ENCODE results near the gene SKP1. TPM values are rescaled to one million over a fixed set of nuclear protein-coding genes. Genes with fewer than 3 reads are reported as not detected.

SKP1 gene
- total RNA-seq, 1 experiment from 2014 or later = 415 TPM

GRCh38 chr5:134203630-134204029, 26.9 kb upstream of the SKP1 start:
- H3K4me3 Mint-ChIP-seq (ENCODE audit: unreplicated experiment) = no peak overlapping the region
- no peaks in the 10 kb centered on the region for H3K9me3 Mint-ChIP-seq (ENCODE audit: unreplicated experiment)
- no TSS peak for BruUV-seq (replicated peaks)
- no peaks in the 10 kb centered on the region for H3K27me3 Mint-ChIP-seq (ENCODE audit: insufficient read depth, unreplicated experiment)
- ChIA-PET CTCF (interaction anchor here (0.6 to 5.9 kb wide), 6 partner anchors 16 to 363 kb away, joined by 3 to 35 read pairs (median 5); no protein-coding TSS in a partner anchor), POLR2A (interaction anchor here (0.7 to 2.6 kb wide), 8 partner anchors 8 to 26 kb away, joined by 3 to 12 read pairs (median 4); no protein-coding TSS in a partner anchor)
- H3K4me1 Mint-ChIP-seq (ENCODE audit: insufficient read depth, unreplicated experiment) = peaks cover 17% of the 10 kb centered on the region
- no peak for DNase-seq (ENCODE audit: unreplicated experiment)
- intact Hi-C loops (cut with micrococcal nuclease) = no loop called here
- H3K27ac Mint-ChIP-seq (ENCODE audit: low read depth, unreplicated experiment) = no peak overlapping the region
- peaks cover 73% of the 10 kb centered on the region for H3K36me3 Mint-ChIP-seq (ENCODE audit: insufficient read depth, unreplicated experiment)
- TF ChIP-seq CTCF (IDR thresholded peaks at IDR 0.05; ENCODE audit: unreplicated experiment) = no peak

- Mint-ChIP-seq H3K36me3 (ENCODE audit: insufficient read depth, unreplicated experiment) (peaks cover 77% of the 10 kb centered on the region), H3K4me1 (ENCODE audit: insufficient read depth, unreplicated experiment) (no peaks in the 10 kb centered on the region), H3K27ac (ENCODE audit: low read depth, unreplicated experiment) (no peak overlapping the region), H3K27me3 (ENCODE audit: insufficient read depth, unreplicated experiment) (no peaks in the 10 kb centered on the region), H3K4me3 (ENCODE audit: unreplicated experiment) (no peak overlapping the region), H3K9me3 (ENCODE audit: unreplicated experiment) (no peaks in the 10 kb centered on the region)
- no peak for DNase-seq (ENCODE audit: unreplicated experiment)
- POLR2A ChIA-PET = interaction anchor here (0.7 to 4.1 kb wide), 7 partner anchors 8 to 78 kb away, joined by 3 to 21 read pairs (median 4); partner anchors contain the start of gene PPP2CA
- BruUV-seq (replicated peaks) = no TSS peak
- no peak for TF ChIP-seq CTCF (IDR thresholded peaks at IDR 0.05; ENCODE audit: unreplicated experiment)
- intact Hi-C loops (cut with micrococcal nuclease) = no loop called here
- CTCF ChIA-PET = interaction anchor here (0.5 to 15.0 kb wide), 6 partner anchors 12 to 392 kb away, joined by 3 to 425 read pairs (median 4); no protein-coding TSS in a partner anchor
These were observed 18.9 kb upstream of the SKP1 start for GRCh38 chr5:134195666-134196065.

- no peak overlapping the region for H3K4me3 Mint-ChIP-seq (ENCODE audit: unreplicated experiment)
- CTCF ChIA-PET = interaction anchor here (0.6 to 15.0 kb wide), 5 partner anchors 12 to 151 kb away, joined by 3 to 425 read pairs (median 4); partner anchors contain the start of gene PPP2CA
- POLR2A ChIA-PET = interaction anchor here (0.7 to 8.4 kb wide), 6 partner anchors 9 to 102 kb away, joined by 3 to 59 read pairs (median 4); partner anchors contain the start of gene SKP1
These were observed 12.3 kb upstream of the SKP1 start for GRCh38 chr5:134189031-134189430.

GRCh38 chr5:134188092-134188491, 11.3 kb upstream of the SKP1 start:
- no peak overlapping the region for H3K4me3 Mint-ChIP-seq (ENCODE audit: unreplicated experiment)
- ChIA-PET POLR2A (interaction anchor here (1.0 to 8.4 kb wide), 4 partner anchors 10 to 103 kb away, joined by 3 to 59 read pairs (median 8); partner anchors contain the start of gene SKP1), CTCF (interaction anchor here (1.1 to 15.0 kb wide), 5 partner anchors 16 to 113 kb away, joined by 3 to 425 read pairs (median 7); partner anchors contain the start of gene PPP2CA)
- DNase-seq (ENCODE audit: unreplicated experiment) = no peak
- H3K9me3 Mint-ChIP-seq (ENCODE audit: unreplicated experiment) = no peaks in the 10 kb centered on the region
- intact Hi-C loops (cut with micrococcal nuclease) = no loop called here
- H3K27me3 Mint-ChIP-seq (ENCODE audit: insufficient read depth, unreplicated experiment) = no peaks in the 10 kb centered on the region
- no peak overlapping the region for H3K27ac Mint-ChIP-seq (ENCODE audit: low read depth, unreplicated experiment)
- no TSS peak for BruUV-seq (replicated peaks)
- no peaks in the 10 kb centered on the region for H3K4me1 Mint-ChIP-seq (ENCODE audit: insufficient read depth, unreplicated experiment)
- TF ChIP-seq CTCF (IDR thresholded peaks at IDR 0.05; ENCODE audit: unreplicated experiment) = no peak
- peaks cover 1% of the 10 kb centered on the region for H3K36me3 Mint-ChIP-seq (ENCODE audit: insufficient read depth, unreplicated experiment)

More at GRCh38 chr5:134189031-134189430, 12.3 kb upstream of the SKP1 start:
- Mint-ChIP-seq H3K9me3 (ENCODE audit: unreplicated experiment) (no peaks in the 10 kb centered on the region), H3K4me1 (ENCODE audit: insufficient read depth, unreplicated experiment) (no peaks in the 10 kb centered on the region), H3K36me3 (ENCODE audit: insufficient read depth, unreplicated experiment) (peaks cover 11% of the 10 kb centered on the region), H3K27ac (ENCODE audit: low read depth, unreplicated experiment) (no peak overlapping the region), H3K27me3 (ENCODE audit: insufficient read depth, unreplicated experiment) (no peaks in the 10 kb centered on the region)
- TF ChIP-seq CTCF (IDR thresholded peaks at IDR 0.05; ENCODE audit: unreplicated experiment) = no peak
- intact Hi-C loops (cut with micrococcal nuclease) = no loop called here
- no peak for DNase-seq (ENCODE audit: unreplicated experiment)
- no TSS peak for BruUV-seq (replicated peaks)
